Right ventricle myocardium superior (tissue), 1 donor: ENCODE results near the gene MIA3. TPM values are rescaled to one million over a fixed set of nuclear protein-coding genes. Genes with fewer than 3 reads are reported as not detected.
A peak's percentile ranks its signal among the peaks of the same experiment; 100 is the strongest.
"Not testable (repeated sequence)": the region's sequence is repeated elsewhere in the genome, so short reads cannot be mapped to it uniquely, and the experiment has no call there.

Source experiments
- ATAC-seq: fragments of 200-7000 bp; cut with Tn5 transposase; one replicate; pipeline ENCODE4 v1.9.1; 2020; ENCODE audit warnings: mild to moderate bottlenecking; ENCODE audit not compliant: poor library complexity
- DNase-seq: peaks from one replicate; pipeline ENCODE4 v3.0.0-alpha.2; 2020
- intact Hi-C: fragments of 100-400 bp; cut with DNase I; formaldehyde crosslinking; loops from one replicate; pipeline ENCODE4 v1.11.2; 2022
- total RNA-seq: library from RNA; stranded (reverse); fragmentation: NEBNext Ultra II Directional; extraction: Animal tissue kit (Norgen Biotek cat#: 25700); gene quantifications from one replicate; pipeline ENCODE4 v1.2.1, GENCODE V29; 2021
- donor health status: DM: no; HTN: yes; CAD: no; lungs with severe emphysema.

MIA3 gene
- total RNA-seq, 1 donor from 2014 or later, result 49.2 TPM

DNA sequence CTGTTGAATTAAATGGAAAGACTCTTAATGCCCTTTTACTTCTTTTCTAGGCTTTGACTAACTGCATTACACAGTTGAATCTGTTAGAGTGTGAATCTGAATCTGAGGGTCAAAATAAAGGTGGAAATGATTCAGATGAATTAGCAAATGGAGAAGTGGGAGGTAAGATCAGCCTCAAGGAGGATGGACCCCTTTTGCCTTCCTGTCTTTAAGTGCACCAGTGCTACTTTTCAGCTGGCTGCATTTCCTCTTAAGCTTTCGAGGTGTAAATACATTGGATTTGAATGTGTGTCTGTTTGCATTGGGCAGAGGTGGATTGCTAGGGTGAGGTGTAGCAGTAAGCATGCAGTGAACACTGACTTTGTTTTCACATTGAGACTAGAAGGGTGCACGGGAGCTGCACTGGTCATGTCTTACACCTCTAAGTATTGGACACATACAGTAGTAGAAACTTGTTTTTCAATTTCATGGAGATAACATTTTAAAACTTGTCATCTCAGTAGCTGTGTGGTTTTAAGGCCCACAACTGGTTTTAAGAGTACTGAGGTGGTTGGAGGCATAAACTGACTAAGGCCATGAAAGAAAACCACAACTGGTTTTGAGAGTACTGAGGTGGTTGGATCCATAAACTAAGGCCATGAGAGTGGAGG lies 35.4 kb downstream of the MIA3 start:
- intact Hi-C loops, result no loop called here
- ATAC-seq, result no peak
- DNase-seq, result no peak

DNA sequence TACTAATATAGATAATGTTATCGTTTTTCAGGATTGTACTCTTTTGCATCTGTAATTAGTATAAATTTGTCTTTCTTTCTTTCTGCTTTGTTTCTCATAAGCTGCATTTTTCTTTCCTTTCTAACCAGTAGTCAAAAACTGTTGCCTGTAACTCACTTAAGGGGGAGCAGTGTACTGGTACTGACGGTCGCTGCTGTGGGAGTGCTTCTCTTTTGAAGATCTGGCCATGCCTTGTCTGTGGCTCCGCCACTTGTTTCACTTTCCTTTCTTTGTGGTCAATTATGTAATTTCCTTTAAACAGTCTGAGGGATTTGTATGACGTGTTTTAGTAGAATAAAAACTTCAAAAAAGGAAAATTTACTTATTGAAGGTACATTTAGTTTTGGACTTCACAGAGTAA lies 37.0 kb downstream of the MIA3 start:
- DNase-seq, result no peak
- peak; percentile 51 for ATAC-seq
- intact Hi-C loops, result no loop called here

DNA sequence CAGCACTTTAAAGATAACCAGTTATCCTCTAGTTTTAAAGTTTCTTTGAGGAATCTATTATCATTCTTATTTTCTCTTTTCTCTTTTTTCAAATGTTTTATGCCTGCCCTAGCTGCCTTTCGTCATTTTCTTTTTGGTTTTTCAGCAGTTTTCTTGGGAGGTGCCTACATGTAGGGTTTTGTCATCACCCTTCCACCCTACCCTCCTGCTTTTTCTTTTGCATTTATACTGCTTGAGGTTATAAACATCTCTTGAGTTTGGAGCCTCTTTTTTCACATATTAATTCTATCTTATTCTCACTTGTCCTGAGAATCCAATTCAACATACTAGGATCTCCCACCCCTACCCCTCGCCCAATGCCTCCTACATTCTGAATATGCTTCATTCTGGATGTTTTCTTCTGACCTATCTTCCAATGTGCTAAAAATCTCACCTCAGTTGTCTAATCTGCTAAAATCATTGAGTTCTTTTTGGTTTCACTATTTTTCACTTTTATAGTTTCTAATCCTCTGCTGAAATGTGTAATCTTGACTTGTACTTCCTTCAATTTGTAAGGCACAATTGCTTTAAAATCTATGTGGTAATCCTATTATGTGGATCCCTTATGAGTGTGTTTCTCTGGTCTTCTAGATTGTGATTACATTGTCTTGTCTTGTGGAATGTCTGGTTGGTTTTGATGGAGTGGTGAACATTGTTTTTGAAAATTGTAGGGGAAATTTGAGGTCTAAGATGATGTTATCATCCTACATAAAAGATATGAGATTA lies 38.7 kb downstream of the MIA3 start:
- DNase-seq, result no peak
- intact Hi-C loops, result no loop called here

DNA sequence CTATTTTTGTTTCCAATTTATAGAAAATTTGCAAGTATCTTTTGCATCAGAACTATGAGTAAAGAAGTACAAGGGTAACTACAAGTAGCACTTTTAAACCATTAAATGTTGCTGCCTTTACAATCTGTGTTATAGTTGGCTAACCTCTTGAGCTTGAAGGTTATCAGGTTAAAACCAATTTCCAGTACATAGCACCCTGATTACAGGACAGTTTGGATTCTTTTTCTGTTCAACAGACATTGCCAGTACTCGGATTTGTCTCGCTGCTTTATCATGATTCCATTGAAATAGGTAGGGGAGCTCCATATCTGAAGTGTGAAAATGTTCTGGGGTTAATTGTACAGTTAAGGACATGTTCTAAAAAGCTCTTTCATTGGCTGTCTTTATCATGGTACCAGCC lies 40.0 kb downstream of the MIA3 start:
- intact Hi-C loops, result no loop called here
- ATAC-seq (no peak), DNase-seq (no peak)

More for the DNA sequence above, 38.7 kb downstream of the MIA3 start:
- ATAC-seq, result no peak

DNA sequence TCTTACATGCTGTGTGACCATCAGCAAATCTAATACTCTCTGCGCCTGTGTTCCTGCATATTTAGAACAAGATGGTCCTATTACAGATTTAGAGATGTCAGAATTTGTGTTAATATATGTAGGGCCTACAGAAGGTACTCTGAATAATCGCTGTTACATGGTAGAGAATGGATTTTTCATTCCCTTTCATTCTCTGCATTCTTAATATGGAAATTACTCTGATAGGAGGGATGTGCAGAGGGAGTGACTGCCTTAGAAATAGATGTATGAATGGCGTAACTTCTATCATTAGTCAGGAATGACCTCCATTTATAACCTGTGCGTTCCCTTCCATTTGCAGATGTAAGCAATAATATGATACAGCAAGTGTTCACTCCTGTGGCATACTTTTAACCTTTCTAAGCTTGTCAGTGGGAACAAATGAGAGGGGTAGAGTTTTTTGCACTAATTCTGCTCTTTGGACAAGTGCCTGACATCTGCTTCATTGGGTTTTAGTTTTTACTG lies 45.6 kb downstream of the MIA3 start:
- ATAC-seq, result no peak
- intact Hi-C loops, result no loop called here
- no peak for DNase-seq

DNA sequence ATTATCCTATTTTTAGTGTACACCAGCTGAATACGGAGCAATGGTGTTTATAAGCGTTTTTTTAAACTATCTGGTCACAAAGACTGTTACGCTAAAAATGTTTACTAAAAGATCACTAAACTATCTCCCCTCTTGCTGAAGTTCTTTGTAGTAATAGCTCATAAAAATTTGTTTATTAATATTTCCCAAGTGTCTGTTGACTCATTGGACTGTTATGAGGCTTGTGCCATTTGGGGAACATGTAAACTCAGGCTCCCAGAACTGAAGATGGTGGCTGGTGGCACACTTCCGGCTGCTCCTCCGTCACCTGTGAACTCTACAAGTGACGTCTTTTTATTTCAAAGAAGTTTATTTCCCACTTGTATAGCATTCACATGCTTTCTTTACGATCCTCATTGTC lies 48.1 kb downstream of the MIA3 start:
- DNase-seq (no peak), ATAC-seq (no peak)
- intact Hi-C loops, result no loop called here

DNA sequence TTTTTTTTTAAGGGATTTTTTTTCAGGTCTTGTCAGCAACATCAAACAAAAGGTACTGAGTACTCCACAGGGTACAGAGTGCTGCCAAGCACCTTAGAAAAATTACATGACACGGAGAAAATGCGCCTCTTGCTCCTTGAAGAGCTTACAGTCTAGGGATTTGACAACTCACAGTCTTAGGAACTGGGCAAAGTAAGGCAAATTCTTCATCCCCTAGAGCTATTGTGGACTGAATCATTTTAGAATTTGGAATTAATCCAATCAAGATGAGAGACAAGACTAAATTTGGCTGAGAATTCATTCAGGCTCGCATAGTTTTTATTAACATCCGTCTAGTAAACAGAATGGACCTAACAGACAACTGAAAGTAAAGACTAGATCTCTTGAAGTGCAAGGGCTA lies 50.3 kb downstream of the MIA3 start:
- intact Hi-C loops, DNase-seq: not testable (repeated sequence)
- peak; percentile 26 for ATAC-seq

DNA sequence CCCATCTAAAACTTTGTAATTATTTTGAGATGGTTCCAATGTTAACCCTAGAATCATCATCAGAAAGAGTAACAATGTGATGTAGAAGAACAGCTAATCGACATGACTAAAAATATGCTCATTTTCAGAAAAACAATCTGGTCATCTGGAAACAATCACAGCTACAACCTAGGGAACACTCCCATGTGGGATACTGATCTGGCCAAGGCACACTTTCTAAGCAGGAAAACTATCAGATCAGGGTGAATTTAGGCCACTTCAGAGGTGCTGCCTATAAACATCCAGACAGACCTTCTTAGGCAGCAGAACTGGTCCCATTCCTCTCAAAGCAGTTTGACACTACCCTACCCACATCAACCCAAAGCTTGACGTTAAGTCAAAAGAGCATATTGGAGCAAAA lies 51.2 kb downstream of the MIA3 start:
- intact Hi-C loops, DNase-seq: not testable (repeated sequence)
- peak; percentile 51 for ATAC-seq

DNA sequence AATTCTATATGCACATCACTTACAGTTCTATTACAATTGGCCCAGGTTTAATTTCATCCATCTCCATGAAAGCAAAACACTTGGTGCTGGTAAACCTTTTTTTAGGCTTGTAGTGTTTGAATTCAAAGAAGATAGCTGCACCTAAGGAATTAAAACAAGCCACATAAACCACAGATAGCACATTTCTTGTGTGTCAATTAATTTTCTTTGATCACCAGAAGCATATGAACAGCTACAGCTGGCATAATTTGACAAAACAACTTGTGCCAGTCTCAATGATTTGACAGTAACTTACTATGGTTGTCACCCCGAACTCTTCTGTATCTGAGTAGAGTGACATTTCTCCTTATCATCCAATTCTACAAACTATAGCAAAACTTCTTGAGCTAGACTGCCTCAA lies 52.2 kb downstream of the MIA3 start:
- DNase-seq (no peak), ATAC-seq (no peak)
- intact Hi-C loops, result no loop called here

DNA sequence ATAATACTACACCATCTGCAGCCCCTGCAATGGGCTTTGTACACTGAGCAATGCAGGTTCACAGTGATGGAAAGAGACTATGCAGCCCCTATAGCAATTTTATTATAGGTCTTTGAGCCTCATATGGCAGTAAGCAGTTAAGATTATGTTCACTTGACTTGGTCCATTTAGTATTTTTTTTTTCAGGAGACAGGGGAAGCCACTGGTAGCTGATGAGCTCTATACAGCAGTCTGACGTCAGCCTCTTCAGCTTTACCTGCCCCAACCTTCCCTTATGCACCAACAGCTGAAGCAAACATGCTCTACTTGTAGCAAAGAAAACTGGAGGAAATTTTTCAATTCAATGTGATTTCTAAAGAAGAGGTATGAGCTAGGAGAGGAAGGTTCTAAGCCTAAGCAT lies 62.2 kb downstream of the MIA3 start:
- intact Hi-C loops, result no loop called here
- DNase-seq (no peak), ATAC-seq (no peak)

DNA sequence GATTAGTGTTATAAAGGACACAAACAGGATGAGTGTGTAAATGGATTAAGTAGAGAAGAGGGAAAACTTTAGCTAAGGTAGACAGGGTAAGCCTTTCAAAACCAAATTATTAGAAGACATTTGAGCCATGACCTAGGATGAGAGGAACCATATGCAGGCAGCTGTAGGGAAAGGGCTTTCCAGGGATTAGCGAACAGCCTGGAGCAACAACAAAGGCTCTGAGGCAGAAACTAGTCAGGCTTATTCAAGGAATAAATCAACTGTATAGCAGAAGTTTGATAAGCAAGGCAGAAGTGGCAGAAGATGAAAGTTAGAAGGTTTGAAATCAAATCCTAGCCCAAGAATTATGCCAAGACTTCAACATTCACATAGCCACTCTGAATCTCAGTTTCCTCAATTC lies 73.1 kb downstream of the MIA3 start:
- ATAC-seq (no peak), DNase-seq (no peak)
- intact Hi-C loops, result no loop called here

DNA sequence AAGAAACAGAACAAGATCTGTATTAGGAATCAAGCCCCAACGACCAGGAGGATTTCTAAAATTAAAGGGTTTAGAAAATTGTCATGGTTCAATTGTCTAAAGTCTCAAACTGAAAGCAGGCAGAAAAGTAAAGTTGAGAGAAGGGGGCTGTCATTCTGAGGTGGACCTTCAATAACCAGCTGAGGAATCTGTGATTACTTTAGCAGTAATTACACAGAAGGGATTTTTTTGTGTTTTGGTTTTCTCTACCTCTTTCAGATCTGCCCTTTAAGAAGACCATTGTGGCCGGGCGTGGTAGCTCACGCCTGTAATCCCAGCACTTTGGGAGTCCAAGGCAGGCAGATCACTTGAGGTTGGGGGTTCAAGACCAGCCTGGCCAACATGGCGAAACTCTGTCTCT lies 77.0 kb downstream of the MIA3 start:
- intact Hi-C loops, result no loop called here
- no peak for ATAC-seq

DNA sequence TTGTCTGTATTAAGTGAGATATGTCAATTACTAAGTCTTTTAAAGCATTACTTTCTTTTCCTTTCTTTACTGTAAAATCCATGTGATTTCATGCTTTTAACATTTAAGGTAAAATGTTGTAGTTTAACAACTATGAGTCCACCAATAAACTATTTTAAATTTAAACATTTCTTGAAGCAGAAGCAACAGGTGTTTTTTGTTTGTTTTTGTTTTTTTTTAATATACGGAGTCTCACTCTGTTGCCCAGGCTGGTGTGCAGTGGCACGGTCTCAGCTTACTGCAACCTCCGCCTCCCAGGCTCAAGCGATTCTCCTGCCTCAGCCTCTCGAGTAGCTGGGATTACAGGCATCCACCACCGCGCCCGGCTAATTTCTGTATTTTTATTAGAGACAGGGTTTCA lies 78.8 kb downstream of the MIA3 start:
- no peak for DNase-seq
- intact Hi-C loops, result no loop called here
- ATAC-seq, result no peak

More for the DNA sequence above, 77.0 kb downstream of the MIA3 start:
- DNase-seq, result no peak

DNA sequence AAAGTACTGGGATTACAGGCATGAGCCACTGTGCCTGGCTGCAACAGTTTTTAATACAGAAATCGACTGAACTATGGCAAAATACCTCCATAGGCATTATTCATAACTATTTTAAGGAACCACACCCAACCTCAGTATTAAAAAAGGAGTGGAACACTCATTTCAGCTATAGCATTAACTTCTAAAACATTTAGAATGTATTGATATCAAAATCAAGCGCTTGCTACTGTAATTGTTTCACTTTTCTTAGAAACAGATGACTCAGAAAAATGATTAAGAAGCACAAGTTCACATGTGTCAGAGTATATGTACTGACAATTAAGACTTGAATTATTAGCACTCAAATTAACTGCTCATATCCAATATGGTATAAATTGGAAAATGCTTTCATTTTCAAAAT lies 79.3 kb downstream of the MIA3 start:
- intact Hi-C loops, result no loop called here
- DNase-seq (no peak), ATAC-seq (no peak)

DNA sequence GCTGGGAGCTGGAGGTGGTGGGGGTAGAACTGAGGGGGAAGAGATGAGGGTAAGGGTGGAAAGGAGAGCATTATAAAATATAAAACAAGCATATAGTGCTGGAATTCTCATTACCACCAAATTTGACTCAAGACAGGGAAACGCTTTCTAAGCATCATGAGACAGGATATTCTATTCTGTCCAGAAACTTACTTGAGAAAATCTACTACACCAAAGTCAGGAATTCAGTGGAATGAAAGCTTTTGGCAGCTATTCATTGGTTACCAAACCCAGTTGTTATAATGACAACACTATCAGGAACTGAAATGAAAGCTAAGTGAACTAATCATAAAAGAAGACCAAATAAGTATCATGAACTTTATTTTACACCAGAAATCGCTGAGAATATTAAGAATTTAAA lies 79.9 kb downstream of the MIA3 start:
- intact Hi-C loops, result no loop called here
- DNase-seq, result no peak
- no peak for ATAC-seq

DNA sequence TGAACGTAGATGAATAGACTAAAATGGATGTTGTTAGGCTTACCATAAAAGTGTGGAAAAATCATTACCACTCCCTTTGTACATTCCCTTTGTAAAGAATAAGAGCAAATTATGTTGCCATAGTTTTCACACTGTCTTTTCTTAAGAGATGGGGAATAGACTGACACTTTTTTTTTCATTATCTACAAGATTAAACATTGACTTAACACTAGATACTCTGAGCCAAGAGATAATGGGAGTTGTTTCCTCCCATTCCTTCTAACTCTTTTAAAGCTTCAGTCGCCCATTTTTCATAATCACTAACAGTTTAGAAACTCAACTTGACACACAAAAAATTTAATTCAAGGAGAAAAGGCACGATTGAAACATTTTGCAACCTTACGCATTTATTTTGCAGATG lies 84.3 kb downstream of the MIA3 start:
- intact Hi-C loops, result no loop called here
- ATAC-seq, result no peak

DNA sequence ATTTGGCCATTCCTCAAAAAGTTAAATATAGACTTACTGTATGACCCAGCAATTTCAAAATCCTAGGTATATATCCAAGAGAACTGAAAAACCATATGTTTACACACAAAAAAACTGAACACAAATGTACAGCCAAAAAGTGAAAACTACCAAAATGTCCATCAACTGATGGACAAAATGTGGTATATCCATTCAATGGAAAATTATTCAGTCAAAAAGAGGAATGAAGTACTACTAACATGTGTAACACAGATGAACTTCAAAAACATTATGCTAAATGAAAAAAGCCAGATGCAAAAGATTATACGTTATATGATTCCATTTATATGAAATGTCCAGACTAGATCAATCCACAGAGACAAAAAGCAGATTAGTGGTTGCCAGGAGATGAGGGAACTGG lies 86.4 kb downstream of the MIA3 start:
- DNase-seq (no peak), ATAC-seq (no peak)
- intact Hi-C loops, result no loop called here

More for the DNA sequence above, 84.3 kb downstream of the MIA3 start:
- DNase-seq, result no peak

DNA sequence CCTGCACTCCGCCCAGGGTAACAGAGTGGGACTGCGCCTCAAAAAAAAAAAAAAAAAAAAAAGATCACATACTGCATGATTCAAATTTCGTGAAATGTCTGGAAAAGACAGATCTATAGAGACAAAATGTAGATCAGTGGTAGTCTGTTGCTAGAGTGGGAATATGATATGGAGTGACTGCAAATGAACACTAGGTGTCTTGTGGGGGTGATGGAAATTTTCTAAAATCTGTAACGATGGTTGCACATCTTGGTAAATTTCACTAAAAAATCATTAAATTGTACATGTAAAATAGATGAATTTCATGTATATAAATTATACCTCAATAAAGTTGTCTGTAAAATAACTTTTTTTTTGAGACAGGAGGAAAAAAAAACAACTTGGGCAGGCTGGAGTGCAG lies 88.9 kb downstream of the MIA3 start:
- ATAC-seq (no peak), DNase-seq (no peak)
- intact Hi-C loops, result no loop called here

DNA sequence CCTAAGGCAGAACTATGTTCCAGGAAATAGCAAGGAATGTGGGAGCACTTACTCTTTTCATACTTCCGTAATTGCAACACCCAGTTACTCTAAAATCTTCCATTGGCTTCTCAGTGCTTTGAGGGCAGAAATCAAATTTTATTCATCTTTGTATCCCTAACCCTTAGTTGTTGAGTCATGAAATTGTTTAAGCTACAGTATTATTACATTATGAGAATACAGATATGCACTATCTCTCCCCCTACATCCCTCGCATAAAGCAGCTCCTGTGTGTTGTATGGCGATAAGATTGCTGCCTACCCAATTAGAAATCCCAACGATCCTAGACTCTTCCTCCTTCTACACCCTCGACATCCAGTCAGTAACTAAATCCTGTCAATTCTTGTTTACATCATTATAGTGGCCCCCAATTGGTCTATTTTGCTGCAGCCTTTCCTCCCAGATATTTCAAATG lies 91.8 kb downstream of the MIA3 start:
- no peak for ATAC-seq
- no peak for DNase-seq
- intact Hi-C loops, result no loop called here
